Heart left ventricle (tissue), 16 donors: Measurements from ENCODE around the gene TNFRSF14. TPM values are rescaled to one million over a fixed set of nuclear protein-coding genes. Genes with fewer than 3 reads are reported as not detected.

Experiments used
- ATAC-seq, 4 donors: fragments of 200-7000 bp; cut with Tn5 transposase; one replicate each; pipeline ENCODE4 v1.9.1; 2020 to 2022; ENCODE audit warnings: moderate library complexity in 4 of 4, mild to moderate bottlenecking in 3 of 4, moderate number of reproducible peaks in 1 of 4
- DNase-seq, 5 donors: peaks; one replicate each; pipeline ENCODE4 v3.0.0-alpha.2; 2020
- H3K27ac ChIP-seq, 12 donors: fragments of 200-600 bp; sonication (generic) in 4 of 12; one replicate each; pipeline versions ENCODE4 v1.5.0 to v1.8.0; 2016 to 2022; ENCODE audit warnings: mild to moderate bottlenecking in 2 of 12
- H3K27me3 ChIP-seq, 9 donors: fragments of 200-600 bp; sonication (generic) in 2 of 9; one replicate each; pipeline versions ENCODE4 v1.5.1 to v1.8.0; 2016 to 2022; ENCODE audit warnings: mild to moderate bottlenecking in 3 of 9
- H3K36me3 ChIP-seq, 9 donors: fragments of 200-600 bp; sonication (generic) in 2 of 9; one replicate each; pipeline versions ENCODE4 v1.5.0 to v1.8.0; 2018 to 2022; ENCODE audit warnings: mild to moderate bottlenecking in 2 of 9
- H3K4me1 ChIP-seq, 12 donors: fragments of 200-600 bp; sonication (generic) in 4 of 12; one replicate each; pipeline versions ENCODE4 v1.5.0 to v1.8.0; 2016 to 2022; ENCODE audit warnings: mild to moderate bottlenecking in 3 of 12
- H3K4me3 ChIP-seq, 12 donors: fragments of 200-600 bp; sonication (generic) in 4 of 12; one replicate each; pipeline versions ENCODE4 v1.5.0 to v1.8.0; 2017 to 2022; ENCODE audit warnings: mild to moderate bottlenecking in 9 of 12, moderate library complexity in 4 of 12
- H3K9me3 ChIP-seq, 12 donors: fragments of 200-600 bp; sonication (generic) in 4 of 12; one replicate each; pipeline versions ENCODE4 v1.5.0 to v1.8.0; 2016 to 2022; ENCODE audit warnings: mild to moderate bottlenecking in 1 of 12
- CTCF ChIP-seq, 12 donors: fragments of 200-600 bp; sonication (generic) in 4 of 12; IDR thresholded peaks; one replicate each; pipeline versions ENCODE4 v1.5.0 to v1.8.0; 2018 to 2022; ENCODE audit warnings: antibody characterized with exemption in 12 of 12, mild to moderate bottlenecking in 5 of 12
- POLR2A ChIP-seq, 2 donors: fragments of 450-650 bp; IDR thresholded peaks; one replicate each; pipeline ENCODE4 v1.6.1; 2017; ENCODE audit warnings: antibody characterized with exemption in 2 of 2, mild to moderate bottlenecking in 2 of 2, moderate library complexity in 2 of 2
- WGBS, 4 donors: extraction: QIAGEN DNeasy Blood & Tissue Kit in 2 of 4; methylation state at CpG; one replicate each; pipeline versions ENCODE4 v1.1.5 to v1.1.7; 2013 to 2018; 5-methylcytosine and 5-hydroxymethylcytosine counted together
- intact Hi-C, 10 donors: fragments of 100-400 bp; cut with DNase I; formaldehyde crosslinking; loops; one replicate each; pipeline versions ENCODE4 v1.11.1 to v1.14.2; 2022
- long read RNA-seq, 3 donors: library from polyadenylated mRNA; unstranded; transcript quantifications; one replicate each; pipeline ENCODE4 v2.0.0, GENCODE V29; 2020 to 2021
- polyA plus RNA-seq, 2 donors: library from polyadenylated mRNA; stranded (reverse); fragments of 200-250 nt; gene quantifications; one replicate each; pipeline ENCODE4 v1.2.3, GENCODE V29; 2013
- total RNA-seq, 9 donors: library from RNA; depleted of rRNA in 2 of 9; stranded (reverse); fragments of >200 nt in 2 of 9; fragmentation: NEBNext Ultra II Directional in 3 of 9; extraction: Animal tissue kit (Norgen Biotek cat#: 25700) in 3 of 9; gene quantifications; one replicate each; pipeline versions ENCODE4 v1.1.0 to v1.2.4, GENCODE V29; 2016 to 2023
- donor health status: ischemic (EF 13 %, LVEDD 7.1; RV severe dilation, severe dysfunction).
- donor health status: healthy with polysubstance abuse.
- donor health status: DM: no; HTN: yes; CAD: no.
- donor health status: DM: no; HTN: no; CAD: no.
- donor health status: ischemic (EF 25% LVEDD 6.9; RV normal size, moderate dysfunction).
- donor health status: ischemic (EF 25% LVEDD 5.7; RV mildly dilated, moderate dysfunction).
- donor health status: healthy.
- donor health status: DM: yes; HTN: yes; CAD: no.
- donor health status: ischemic (EF 35%, LVEDD 5.7; RV mildly dilated, moderate dysfunction).
- donor health status: nonischemic (EF 11% LVEDD 7.7; RV severe dilation, severe dysfunction).
- donor health status: DM: yes; HTN: yes; CAD: no.
- donor health status: PGD.
- donor health status: ischemic (EF 29% LVEDD 5.4; RV normal size, mild dysfunction).
- donor health status: nonischemic (EF 23%, LVEDD 6.1; RV moderate dilation, normal function).

Gene TNFRSF14
- 10 to 100 TPM in 8 of 9 donors, 1 to 10 TPM in 1; 7.8 to 70.8 (median 14.3) TPM for total RNA-seq
- polyA plus RNA-seq: 10 to 100 TPM; 13.6 to 22.5 TPM
- long read RNA-seq, donor 1, transcript TNFRSF14-201 (8 exons, 1,707 nt): major isoform, 7 of 18 reads
- long read RNA-seq, donor 1, partial matches to known transcripts: 7 of 18 reads
- long read RNA-seq, donor 1, other reads (novel, unspliced or antisense): 4 of 18 reads
- long read RNA-seq, donor 2, transcript TNFRSF14-201 (8 exons, 1,707 nt): major isoform, 27 of 43 reads
- long read RNA-seq, donor 2, partial matches to known transcripts: 5 of 43 reads
- long read RNA-seq, donor 2, other reads (novel, unspliced or antisense): 11 of 43 reads
- long read RNA-seq, donor 3, partial matches to known transcripts: 3 of 16 reads
- long read RNA-seq, donor 3, other reads (novel, unspliced or antisense): 10 of 16 reads

GRCh38 chr1:2556277-2556677, at the start of gene TNFRSF14:
TSS of gene TNFRSF14 (plus strand) at chr1:2556371. CDS start at chr1:2556665, 294 bp downstream.
- ATAC-seq (peak; percentile 25 to 55 (median 48)), DNase-seq (peak; percentile 49 to 80 (median 62))
- Histone ChIP-seq H3K27me3 (peaks cover 0 to 5% (median 0%) of the 10 kb centered on the region in 9 donors), H3K4me1 (peaks cover 0 to 50% (median 29%) of the 10 kb centered on the region in 12 donors), H3K36me3 (peaks cover 0 to 37% (median 16%) of the 10 kb centered on the region in 9 donors), H3K9me3 (no peaks in the 10 kb centered on the region), H3K4me3 (peak within 1 kb of the TSS; percentile 28 to 83 (median 65)), H3K27ac (peak within 1 kb of the TSS; percentile 82 to 99 (median 91))
- 5 to 10% (median 9%) methylated on average over 16 of the region's 16 CpGs for WGBS, 4 donors
- intact Hi-C loops: loop anchor here in 3 of 10 donors (1.0 to 2.0 kb wide), 3 partner anchors 19 to 23 kb away; no protein-coding TSS in a partner anchor
- peak in 1 of 12 donors; percentile 8 for TF ChIP-seq CTCF (IDR thresholded peaks at IDR 0.05)
- no peak for TF ChIP-seq POLR2A (IDR thresholded peaks at IDR 0.05)

GRCh38 chr1:2506901-2507565, 49.1 kb upstream of the TNFRSF14 start:
- DNase-seq (no peak), ATAC-seq (peak; percentile 6 to 31 (median 11))
- Histone ChIP-seq H3K4me1 (peaks cover 0 to 23% (median 5%) of the 10 kb centered on the region in 12 donors), H3K27me3 (peaks cover 4 to 32% (median 15%) of the 10 kb centered on the region in 9 donors), H3K4me3 (no peak overlapping the region), H3K9me3 (no peaks in the 10 kb centered on the region), H3K27ac (no peak overlapping the region), H3K36me3 (peaks cover 0 to 47% (median 43%) of the 10 kb centered on the region in 9 donors)
- TF ChIP-seq CTCF (IDR thresholded peaks at IDR 0.05): no peak
- no peak for TF ChIP-seq POLR2A (IDR thresholded peaks at IDR 0.05)
- 48 to 63% (median 50%) methylated on average over 10 to 15 of the region's 15 CpGs for WGBS, 4 donors
- intact Hi-C loops: no loop called here

- no peak for DNase-seq
- ATAC-seq: peak in 1 of 4 donors; percentile 4
- Histone ChIP-seq H3K4me3 (no peak overlapping the region), H3K27ac (no peak overlapping the region), H3K36me3 (peaks cover 0 to 55% (median 50%) of the 10 kb centered on the region in 9 donors), H3K4me1 (peaks cover 0 to 23% (median 5%) of the 10 kb centered on the region in 12 donors), H3K27me3 (peaks cover 4 to 25% (median 9%) of the 10 kb centered on the region in 9 donors), H3K9me3 (no peaks in the 10 kb centered on the region)
- intact Hi-C loops: no loop called here
- TF ChIP-seq POLR2A (IDR thresholded peaks at IDR 0.05) (no peak), CTCF (IDR thresholded peaks at IDR 0.05) (no peak)
- WGBS, 4 donors: 87 to 91% (median 89%) methylated on average over 4 to 6 of the region's 6 CpGs
Observed at GRCh38 chr1:2507744-2508155, 48.4 kb upstream of the TNFRSF14 start.

GRCh38 chr1:2508180-2508579, 48.0 kb upstream of the TNFRSF14 start:
- no peak overlapping the region for H3K4me3 ChIP-seq
- H3K4me1 ChIP-seq: peaks cover 0 to 23% (median 5%) of the 10 kb centered on the region in 12 donors
- no peaks in the 10 kb centered on the region for H3K9me3 ChIP-seq
- H3K36me3 ChIP-seq: peaks cover 0 to 59% (median 54%) of the 10 kb centered on the region in 9 donors
- no peak overlapping the region for H3K27ac ChIP-seq
- ATAC-seq (no peak), DNase-seq (no peak)
- TF ChIP-seq POLR2A (IDR thresholded peaks at IDR 0.05) (no peak), CTCF (IDR thresholded peaks at IDR 0.05) (no peak)
- H3K27me3 ChIP-seq: peaks cover 4 to 20% (median 7%) of the 10 kb centered on the region in 9 donors
- 85 to 90% (median 89%) methylated on average over 21 to 24 of the region's 24 CpGs for WGBS, 4 donors
- intact Hi-C loops: no loop called here
